Measurements from ENCODE around the gene ANO10.
"Not testable (repeated sequence)": the region's sequence is repeated elsewhere in the genome, so short reads cannot be mapped to it uniquely, and the experiment has no call there.

ANO10 gene

DNA sequence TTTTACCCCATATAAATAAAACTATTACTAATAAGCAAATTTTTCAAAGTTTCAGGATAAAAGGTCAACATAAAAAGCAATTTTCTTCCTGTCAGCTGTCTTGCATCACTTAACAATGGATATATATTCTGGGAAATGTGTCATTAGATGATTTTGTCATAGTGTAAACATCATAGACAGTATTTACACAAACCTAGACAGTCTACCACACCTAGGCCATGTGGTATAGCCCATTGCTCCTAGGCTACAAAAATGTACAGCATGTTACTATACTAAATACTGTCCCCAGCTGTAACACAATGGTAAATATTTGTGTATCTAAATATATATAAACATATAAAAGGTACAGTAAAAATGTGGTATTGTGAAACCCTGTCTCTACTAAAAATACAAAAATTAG, 156.7 kb downstream of the ANO10 start:
- no peak for DNase-seq

DNA sequence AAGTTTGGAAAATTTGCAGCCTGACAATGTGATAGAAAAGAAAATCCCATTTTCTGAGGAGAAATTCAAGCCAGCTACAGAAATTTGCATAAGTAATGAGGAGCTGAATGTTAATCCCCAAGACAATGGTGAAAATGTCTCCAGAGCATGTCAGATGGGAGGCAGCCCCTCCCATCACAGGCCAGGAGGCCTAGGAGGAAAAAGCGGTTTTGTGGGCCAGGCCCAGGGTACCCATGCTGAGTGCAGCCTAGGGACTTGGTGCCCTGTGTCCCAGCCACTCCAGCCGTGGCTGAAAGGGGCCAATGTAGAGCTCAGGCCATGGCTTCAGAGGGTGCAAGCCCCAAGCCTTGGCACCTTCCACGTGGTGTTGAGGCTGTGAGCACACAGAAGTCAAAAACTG, 159.2 kb downstream of the ANO10 start:
- DNase-seq = not testable (repeated sequence)

DNA sequence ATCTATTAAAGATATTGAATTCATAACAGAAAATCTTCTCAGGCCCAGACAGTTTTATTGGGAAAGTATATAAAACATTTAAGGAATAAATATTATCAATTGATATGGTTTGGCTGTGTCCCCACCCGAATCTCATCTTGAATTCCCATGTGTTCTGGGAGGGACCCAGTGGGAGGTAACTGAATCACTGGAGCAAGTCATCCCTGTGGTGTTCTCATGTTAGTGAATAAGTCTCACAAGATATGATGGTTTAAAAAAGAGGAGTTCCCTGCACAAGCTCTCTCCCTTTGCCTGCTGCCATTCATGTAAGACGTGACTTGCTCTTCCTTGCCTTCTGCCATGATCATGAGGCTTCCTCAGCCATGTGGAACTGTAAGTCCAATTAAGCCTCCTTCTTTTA, 160.5 kb downstream of the ANO10 start:
- no peak for DNase-seq

DNA sequence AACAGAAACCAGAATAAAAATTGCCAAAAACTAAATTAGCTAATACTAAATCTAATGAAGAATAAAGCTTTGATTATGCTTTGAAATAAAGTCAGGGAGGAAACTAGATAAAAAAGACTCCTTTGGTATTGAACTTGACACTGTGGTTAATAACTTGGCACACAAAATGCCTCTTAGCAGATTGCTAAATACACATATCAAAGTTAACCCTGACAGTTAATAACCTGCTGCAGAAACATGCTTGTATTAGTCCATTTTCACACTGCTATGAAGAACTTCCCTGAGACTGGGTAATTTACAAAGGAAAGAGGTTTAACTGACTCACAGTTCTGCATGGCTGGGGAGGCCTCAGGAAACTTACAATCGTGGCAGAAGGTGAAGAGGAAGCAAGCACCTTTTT, 164.8 kb downstream of the ANO10 start:
- DNase-seq = not testable (repeated sequence)

DNA sequence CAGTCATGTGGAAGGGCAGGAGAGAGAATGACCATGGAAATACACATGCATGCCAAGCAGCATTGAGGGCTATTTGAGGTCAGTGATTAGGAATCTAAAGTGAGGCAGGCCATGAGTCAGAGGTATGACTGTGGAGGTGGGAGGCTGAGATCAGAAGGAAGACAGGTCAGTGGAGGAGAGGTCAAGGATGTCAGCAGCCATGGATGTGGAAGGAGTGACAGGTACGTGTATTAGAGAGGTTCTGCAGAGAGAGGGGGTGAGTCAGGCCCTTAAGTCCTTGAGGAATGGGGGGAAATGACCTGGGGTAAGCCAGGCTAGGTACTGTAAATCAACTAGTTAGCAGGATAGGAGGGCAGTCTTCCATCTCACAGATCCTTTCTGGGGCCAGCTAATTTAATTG, 166.6 kb downstream of the ANO10 start:
- no peak for DNase-seq

DNA sequence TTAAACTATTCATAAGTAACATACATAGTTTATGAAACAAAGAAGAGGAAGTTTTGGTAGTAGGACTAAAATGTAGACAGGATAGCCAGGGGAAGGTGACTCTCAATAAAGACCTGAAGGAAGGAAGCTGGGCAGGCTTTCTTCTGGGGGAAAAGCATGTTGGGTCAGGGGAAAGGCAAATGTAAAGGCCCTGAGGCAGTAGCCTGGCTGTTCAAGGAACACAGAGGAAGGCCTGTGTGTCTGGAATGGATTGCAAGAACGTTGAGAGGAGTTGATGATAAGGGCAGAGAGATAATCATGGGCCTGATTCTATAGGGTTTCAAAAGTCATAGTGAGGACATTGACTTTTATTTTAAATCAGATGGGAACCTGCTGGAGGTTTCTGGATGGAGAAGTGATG, 167.8 kb downstream of the ANO10 start:
- DNase-seq = no peak

DNA sequence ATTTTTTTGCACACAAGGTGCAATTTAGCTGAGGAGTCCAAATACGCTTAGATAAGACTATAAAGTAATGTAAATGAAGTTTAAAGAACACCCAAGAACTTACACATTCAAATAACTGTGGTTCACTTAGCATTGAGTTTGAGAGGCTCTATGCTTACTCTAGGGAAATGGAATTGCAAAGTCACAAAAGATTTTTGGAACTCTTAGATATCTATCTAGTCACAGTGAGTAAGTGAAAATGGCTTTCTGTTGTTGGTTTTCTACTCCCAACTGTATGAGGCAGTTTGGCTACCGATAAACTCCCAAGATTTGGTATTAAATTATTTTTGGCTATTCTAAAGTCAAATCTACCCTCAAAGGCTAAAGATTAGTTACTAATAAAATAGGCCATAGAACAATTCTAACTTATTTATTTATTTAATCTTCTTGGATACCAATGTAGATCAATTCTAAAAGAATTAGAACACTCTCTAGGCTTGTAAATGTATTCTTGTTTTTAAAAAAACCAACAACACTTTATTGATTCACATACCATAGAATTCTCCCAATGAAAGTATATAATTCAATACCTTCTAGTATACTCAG, 170.0 kb downstream of the ANO10 start:
- DNase-seq = no peak

DNA sequence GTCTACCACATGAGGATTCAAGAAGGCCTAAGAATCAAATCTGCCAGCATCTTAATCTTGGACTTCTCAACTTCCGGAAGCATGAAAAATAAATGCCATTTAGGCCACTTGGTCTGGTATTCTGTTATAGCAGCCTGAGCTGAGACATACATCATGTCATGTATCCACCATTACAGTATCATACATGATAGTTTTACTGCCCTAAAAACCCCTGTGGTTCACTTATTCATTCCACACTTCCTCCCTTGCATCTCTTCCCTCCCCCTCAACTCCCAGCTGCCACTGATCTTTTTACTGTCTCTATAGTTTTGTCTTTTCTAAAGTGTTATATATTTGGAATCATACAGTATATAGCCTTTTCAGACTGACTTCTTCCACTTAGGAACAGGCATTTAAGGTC, 173.7 kb downstream of the ANO10 start:
- DNase-seq = peak; percentile 28

DNA sequence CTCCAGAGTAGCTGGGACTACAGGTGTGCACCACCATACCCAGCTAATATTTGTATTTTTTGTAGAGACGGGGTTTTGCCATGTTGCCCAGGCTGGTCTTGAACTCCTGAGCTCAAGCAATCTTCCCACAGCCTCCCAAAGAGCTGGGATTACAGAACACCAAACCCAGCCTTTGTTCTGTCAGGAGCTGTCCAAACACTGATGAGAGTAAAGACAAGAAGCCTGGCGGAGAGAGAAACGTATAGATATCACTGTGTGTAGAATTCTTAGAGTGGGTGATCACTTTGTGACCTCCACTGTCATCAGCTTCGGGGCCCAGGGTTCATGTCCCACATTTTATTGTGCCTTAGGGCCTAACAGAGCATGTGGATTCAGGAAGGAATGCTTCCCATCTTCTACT, 176.0 kb downstream of the ANO10 start:
- DNase-seq = no peak

DNA sequence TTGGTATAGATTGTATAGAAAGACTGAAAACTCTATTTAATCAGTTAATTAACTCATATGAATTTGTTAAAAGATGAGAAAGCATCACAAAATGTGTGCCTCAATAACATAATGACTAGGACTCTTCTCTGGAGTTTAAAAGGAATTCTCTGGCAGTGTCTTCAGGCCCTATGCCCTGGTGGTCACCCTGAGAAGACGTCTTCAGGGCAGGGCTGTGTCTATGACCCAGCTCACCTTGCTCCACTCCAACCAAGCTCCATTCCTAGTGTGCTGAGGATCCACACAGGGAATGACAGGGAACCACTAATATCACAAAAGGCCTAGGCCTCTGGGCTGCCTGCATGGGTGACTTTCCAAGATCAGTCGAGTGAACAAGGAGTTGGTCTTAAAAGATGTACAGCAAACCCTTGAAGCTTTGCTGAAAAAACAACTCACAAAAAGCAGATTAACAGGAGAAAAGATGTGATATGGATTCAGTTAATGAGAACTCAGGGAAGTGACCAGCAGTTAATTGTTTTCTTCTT, 178.9 kb downstream of the ANO10 start:
- no peak for DNase-seq

DNA sequence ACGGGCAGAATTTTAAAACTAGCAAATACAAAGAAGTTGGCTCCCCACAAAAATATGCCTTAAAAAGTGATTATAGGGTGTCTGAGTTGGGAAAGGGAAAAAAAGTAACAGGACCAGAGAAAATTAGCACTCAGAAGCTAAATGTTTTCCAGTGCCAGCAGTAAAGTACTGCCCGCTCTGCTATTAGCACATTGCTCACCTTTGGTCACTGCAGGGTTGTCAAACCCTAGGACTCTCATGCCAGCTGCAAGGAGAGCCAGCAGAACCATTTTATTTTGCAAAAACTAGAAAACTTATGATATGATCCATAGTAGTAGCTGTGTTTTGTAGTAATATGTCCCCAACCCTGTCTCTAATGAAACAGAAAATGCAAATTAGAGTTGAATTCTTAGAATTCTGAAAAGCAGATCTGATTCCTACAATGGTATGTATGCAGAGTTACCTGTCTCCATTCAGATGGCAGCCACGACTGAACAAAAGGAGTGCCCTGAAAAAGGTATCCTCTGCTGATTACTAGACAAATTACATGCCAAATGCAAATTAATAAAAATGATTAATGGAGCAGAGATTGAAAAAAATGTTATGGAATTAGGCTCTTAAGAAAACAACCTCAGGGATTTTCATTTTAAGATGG, 185.2 kb downstream of the ANO10 start:
- DNase-seq = no peak

DNA sequence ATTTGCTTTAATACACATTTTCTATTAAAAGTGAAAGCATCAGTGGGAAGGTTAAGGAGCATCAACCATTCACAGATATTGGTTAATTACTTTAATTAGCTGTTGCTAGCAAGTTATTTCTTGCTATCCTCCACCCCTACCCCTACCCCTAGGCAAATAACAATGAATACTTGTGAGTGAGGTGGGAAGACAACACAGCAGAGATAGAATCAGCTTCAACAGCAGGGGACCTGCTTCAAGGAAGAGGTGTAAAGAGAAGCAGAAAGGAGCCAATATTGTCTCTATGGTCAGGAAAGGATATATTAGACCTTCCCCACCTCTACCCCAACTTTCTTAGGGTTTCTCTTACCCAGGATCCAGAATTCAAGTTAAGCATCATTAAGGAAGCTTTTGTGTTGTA, 186.1 kb downstream of the ANO10 start:
- no peak for DNase-seq

DNA sequence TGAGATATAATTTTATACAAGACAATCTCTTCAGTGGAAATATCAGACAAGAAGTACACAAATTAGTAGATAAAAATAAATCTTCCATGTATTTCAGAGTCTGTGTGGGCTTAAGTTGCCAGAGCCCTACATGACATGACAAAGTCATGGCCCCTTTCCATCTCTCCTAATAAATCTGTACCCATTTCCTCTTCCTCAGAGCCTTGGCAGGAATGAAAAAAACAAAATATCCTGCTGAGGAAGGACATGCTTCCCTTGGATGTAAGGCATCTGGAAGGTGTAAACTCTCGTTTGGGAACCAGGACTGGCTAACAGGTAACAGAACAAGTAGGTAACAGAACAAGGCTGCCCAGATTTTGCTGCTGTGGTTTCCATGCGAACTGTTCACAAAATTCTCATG, 187.4 kb downstream of the ANO10 start:
- DNase-seq = no peak

DNA sequence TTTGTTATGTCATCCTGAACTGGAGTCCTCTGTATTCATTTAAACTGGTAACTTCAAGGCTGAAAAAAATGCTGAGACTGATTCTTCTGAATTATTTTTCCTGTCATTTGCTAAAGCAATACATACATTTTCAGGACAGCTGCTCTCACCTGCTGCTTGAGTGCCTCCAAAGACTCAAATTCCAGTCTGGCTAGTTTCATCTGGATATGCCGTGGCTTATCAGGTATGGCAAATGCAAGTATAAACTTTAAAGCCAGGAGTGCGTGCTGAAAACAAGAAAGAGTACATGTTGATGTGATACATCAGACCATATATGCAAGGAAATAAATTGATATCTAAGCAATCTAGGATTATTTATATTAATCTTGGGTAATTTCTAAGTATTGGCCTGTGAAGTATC, 189.3 kb downstream of the ANO10 start:
- no peak for DNase-seq

DNA sequence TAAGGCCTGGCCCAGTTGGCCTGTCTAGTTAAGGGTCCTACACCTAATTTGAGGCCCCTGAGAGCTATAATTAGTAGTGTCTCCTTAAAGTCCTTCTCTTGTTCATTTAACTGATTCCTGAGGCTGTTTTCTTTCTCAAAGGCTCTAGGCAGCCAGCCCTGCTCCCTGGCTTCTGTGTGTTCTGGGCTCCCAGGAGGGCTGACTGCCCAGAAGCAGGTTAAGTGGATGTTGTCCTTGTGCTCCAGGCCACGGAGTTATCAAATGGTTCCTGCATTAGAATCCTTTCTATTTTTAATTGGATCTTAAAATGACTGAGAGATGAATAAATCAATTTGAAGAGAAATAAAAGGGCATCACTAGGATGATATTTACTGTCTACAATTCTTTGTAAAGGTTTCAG, 195.4 kb downstream of the ANO10 start:
- DNase-seq = no peak

DNA sequence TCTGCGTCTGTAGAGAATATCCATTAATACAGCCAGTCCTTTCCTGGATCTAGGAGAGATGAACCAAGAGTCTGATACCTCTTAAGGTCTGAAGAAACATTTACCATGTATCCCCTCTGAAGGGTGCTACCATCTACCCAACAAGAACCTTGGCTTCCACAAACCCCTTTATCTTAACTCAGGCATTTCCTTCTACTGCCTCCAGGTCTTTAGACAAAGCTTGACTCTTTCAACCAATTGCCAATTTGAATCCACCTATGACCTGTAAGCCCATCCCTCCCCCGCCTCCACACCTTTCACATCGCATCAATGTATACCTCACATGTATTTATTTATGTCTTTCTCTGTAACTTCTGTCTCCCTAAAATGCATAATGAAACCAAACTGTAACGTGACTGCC, 196.0 kb downstream of the ANO10 start:
- no peak for DNase-seq

DNA sequence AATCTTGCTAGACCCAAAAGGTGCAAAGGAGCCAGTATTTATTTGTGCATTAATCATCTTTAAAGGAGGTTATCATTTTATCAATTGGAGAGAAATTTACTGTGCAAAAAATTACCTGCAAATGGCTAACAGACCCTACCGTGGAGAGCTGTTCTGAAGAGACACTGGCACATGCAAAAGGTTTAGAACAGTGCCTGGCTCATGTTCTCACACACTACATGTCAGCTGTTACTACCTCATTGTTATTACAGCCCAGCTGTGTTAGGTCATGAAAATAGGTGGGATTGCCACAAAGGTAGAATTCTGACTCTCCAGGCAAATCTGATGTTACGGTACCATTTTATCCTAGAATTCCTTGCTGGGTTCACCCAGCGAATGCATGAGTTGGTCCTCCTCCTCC, 198.2 kb downstream of the ANO10 start:
- DNase-seq = no peak

DNA sequence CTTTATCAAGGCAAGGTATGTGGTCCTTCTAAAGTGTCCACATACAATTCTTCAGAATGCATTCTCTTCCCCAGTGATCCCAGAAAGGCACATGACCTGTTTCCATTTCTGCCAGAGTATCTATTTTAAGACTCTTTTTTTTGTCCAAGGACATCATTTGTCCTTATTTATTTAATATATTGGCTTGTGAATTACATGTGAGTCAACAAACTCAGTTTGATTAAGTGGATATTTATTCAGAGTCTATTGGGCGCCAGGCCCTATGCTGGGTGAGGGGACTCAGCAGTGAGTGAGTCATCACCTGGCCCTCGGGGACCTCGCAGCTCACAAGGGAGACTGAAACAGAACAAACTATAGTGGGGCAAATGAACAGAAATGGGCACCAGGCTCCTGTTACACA, 198.7 kb downstream of the ANO10 start:
- no peak for DNase-seq

DNA sequence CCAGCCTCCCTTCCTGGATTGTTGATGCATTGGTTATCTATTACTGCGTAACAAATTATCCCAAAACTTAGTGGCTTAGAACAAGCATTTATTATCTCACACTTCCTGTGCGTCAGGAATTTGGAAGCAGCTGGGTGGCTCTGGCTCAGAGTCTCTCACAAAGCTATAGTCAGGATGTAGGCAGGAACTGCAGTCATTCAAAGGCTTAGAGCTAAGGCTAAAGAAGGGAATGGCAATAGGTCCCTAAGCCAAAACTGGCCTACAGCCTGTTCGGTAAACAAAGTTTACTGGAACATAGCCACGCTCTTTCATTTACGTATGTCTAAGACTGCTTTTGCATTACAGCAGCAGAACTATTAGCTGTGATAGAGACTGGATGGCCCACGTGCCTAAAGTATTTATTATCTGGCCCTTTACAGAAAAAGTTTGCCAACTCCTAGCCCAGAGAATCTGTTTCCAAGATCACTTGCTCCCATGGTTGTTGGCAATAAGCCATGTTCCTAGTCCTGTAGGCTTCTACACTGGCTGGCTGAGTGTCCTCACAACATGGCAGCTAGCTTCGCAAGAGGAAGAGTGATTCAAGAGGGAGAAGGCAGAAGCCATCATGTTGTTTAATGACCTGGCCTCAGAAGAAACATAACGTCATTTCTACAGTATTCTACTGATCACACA, 203.1 kb downstream of the ANO10 start:
- DNase-seq = no peak

DNA sequence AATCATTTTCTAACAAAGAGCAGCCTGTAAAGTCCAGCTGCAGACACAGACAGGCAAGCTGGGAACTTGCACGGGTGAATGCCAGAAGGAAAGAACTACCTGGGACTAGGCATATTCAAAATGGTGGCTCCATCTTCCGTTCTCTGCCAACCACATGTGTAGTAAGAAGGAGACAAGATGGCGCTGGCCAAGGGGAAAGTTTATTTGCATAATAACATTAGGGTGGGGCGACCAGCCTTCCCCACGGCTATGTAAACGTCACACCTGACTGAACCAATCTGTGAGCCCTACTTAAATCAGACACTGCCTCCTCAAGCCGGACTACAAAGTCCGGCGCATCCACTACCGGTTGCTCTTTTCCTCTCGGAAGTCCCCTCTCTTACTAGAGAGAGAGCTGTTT, 204.7 kb downstream of the ANO10 start:
- no peak for DNase-seq

DNA sequence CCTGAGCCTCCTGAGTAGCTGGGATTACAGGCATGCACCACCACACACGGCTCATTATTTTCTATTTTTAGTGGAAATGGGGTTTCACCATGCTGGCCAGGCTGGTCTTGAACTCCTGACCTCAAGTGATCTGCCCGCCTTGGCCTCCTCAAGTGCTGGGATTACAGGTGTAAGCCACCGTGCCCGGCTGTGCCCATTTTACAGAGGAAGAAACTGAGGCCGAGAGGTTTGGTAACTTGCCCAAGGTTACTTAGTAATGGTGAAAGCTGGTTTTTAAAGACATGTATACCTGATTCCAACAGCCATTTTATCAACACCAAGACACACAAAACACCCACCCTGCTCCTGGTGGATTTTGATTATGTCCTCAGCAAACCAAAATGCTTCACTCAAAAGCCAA, 206.7 kb downstream of the ANO10 start:
- no peak for DNase-seq

DNA sequence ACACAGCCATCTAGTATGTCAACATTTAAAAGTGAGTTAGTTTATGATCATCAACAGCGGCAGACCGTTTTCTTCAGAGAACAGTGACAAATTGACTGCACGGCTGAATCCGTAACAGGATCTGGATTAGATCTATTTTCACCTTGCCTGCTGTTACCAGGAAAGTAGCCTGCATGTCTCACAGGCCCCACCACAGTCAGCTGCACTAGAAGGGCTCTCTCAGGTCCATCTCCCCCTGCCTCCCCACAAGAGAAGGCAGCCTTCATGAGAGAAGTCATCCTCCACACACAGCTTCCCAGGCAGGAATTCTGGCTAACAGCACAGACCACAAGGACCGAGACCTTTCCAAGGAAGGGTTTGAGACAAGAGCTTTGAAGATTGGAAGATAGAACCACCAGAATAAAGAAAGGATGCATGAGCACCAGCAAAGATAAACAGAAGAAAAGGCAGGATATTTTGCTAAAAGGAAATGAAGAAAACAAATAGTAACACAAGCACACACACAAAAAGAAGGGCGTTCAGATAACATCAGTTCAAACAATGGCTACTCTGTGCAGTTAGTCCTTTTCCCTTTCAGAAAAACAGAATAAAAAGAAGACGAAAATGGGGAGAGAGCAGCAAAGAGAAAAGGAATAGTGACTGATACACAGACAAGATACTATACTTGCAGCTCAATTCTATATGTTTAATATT, 208.0 kb downstream of the ANO10 start:
- no peak for DNase-seq

DNA sequence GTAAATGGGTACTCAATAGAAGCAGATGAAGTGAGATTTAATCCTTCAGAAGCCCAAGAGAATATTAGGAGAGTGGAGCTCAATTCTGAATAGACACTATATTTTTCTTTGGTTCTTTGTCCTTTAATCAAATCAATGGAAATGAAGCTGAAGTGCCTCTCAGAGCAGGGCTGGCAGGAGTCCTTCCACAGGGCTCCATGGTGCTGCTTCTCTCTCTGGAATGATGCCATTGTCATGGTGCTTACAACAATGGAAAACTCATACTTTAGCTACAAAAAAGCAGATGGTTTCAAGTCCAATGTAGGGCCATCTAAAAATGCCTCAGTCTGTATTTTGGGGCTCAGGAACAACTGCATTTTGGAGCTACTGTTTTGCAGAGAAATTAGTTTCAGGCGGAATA, 210.4 kb downstream of the ANO10 start:
- no peak for DNase-seq

DNA sequence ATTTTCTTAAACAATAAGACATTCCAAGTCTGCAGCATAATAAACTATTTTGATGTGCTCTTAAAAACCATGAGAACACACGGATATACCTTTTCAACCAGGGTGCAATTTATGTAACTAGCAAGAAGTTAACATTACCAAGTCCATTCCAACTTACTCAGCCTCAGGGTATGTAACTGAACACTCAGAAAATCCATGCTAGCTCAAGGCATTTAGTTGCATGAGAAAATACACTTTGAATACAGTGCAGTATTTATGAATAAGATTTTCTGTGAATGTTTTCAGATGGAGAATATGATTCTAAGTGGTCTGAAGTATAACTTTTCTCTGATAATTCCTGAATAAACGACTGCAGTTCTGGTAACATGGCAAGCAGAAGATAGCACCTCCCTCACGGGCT, 211.2 kb downstream of the ANO10 start:
- DNase-seq = no peak

Data from activated CD4-positive, alpha-beta T cell treated with anti-CD3 and anti-CD28 coated beads, Interleukin-10, Interleukin-2, amounts not matched to agents 100 ng/mL and 50 ng/mL, durations not matched to agents 16 hours and 8 hours (primary cell).